Prostate gland (tissue), 2 donors: ENCODE measurements around the gene TRPV4. TPM values are rescaled to one million over a fixed set of nuclear protein-coding genes. Genes with fewer than 3 reads are reported as not detected.

Source experiments
- DNase-seq: peaks from one replicate; pipeline ENCODE4 v3.0.0-alpha.2; 2019; ENCODE audit warnings: low spot score
- H3K27ac ChIP-seq, 2 donors: fragments of 200-600 bp; sonication (generic); 2 replicates each; pipeline ENCODE4 v1.5.1; 2017 to 2019
- H3K27me3 ChIP-seq: fragments of 200-600 bp; sonication (generic); replicated peaks from 2 replicates; pipeline ENCODE4 v1.5.1; 2019; ENCODE audit not compliant: insufficient read depth
- H3K36me3 ChIP-seq, 2 donors: fragments of 200-600 bp; sonication (generic); 1 replicate in 1 of 2; 2 replicates in 1 of 2; pipeline versions ENCODE4 v1.5.1 to v1.8.1; 2017 to 2019
- H3K4me1 ChIP-seq: fragments of 200-600 bp; sonication (generic); replicated peaks from 2 replicates; pipeline ENCODE4 v1.5.1; 2019
- H3K4me3 ChIP-seq, 2 donors: fragments of 200-600 bp; sonication (generic); 2 replicates each; pipeline ENCODE4 v1.5.1; 2017 to 2019
- H3K9me3 ChIP-seq: fragments of 200-600 bp; sonication (generic); 2 replicates; pipeline ENCODE4 v1.5.1; 2017
- CTCF ChIP-seq, 4 experiments: fragments of 200-600 bp in 2 of 4; fragments of 450-650 bp in 2 of 4; sonication (generic) in 2 of 4; IDR thresholded peaks; 1 replicate in 3 of 4; 2 replicates in 1 of 4; pipeline ENCODE4 v1.5.1; 2016 to 2019; ENCODE audit warnings: antibody characterized with exemption in 4 of 4, mild to moderate bottlenecking in 2 of 4, moderate library complexity in 2 of 4
- POLR2A ChIP-seq: fragments of 450-650 bp; IDR thresholded peaks from one replicate; pipeline ENCODE4 v1.6.1; 2016; ENCODE audit warnings: antibody characterized with exemption, mild to moderate bottlenecking
- POLR2AphosphoS5 ChIP-seq: sonication (generic); formaldehyde crosslinking; IDR thresholded peaks from one replicate; pipeline ENCODE4 v1.6.1; 2017; ENCODE audit warnings: antibody characterized with exemption
- WGBS: methylation state at CpG from one replicate; pipeline ENCODE4 v1.1.5; 2018; 5-methylcytosine and 5-hydroxymethylcytosine counted together
- intact Hi-C: fragments of 100-400 bp; cut with DNase I; formaldehyde crosslinking; loops from one replicate; pipeline ENCODE4 v1.14.2; 2022
- total RNA-seq, 2 donors: library from RNA; depleted of rRNA; stranded (reverse); fragments of >200 nt; gene quantifications; one replicate each; pipeline ENCODE4 v1.1.0, GENCODE V29; 2016

The TRPV4 gene
- total RNA-seq, 2 donors from 2014 or later, result 4.6 to 8.0 TPM

GRCh38 chr12:109762071-109762672 lies 71.0 kb downstream of the TRPV4 start:
- H3K4me1 ChIP-seq, result no peaks in the 10 kb centered on the region
- TF ChIP-seq CTCF (IDR thresholded peaks at IDR 0.05), result no peak
- no peak for TF ChIP-seq POLR2AphosphoS5
- H3K36me3 ChIP-seq, result no peaks in the 10 kb centered on the region
- H3K4me3 ChIP-seq, result no peak overlapping the region
- intact Hi-C loops, result no loop called here
- H3K9me3 ChIP-seq, result no peaks in the 10 kb centered on the region
- no peaks in the 10 kb centered on the region for H3K27me3 ChIP-seq
- DNase-seq, result no peak
- 94% methylated on average over 12 of the region's 12 CpGs for WGBS
- no peak overlapping the region for H3K27ac ChIP-seq

GRCh38 chr12:109760930-109761921 lies 72.0 kb downstream of the TRPV4 start:
- Histone ChIP-seq H3K4me3 (no peak overlapping the region), H3K9me3 (no peaks in the 10 kb centered on the region), H3K36me3 (no peaks in the 10 kb centered on the region), H3K27ac (no peak overlapping the region), H3K27me3 (no peaks in the 10 kb centered on the region), H3K4me1 (no peaks in the 10 kb centered on the region)
- WGBS, result 79% methylated on average over 16 of the region's 16 CpGs
- TF ChIP-seq POLR2AphosphoS5 (no peak), POLR2A (no peak)
- DNase-seq, result no peak
- intact Hi-C loops, result no loop called here

GRCh38 chr12:109760031-109760929 lies 72.9 kb downstream of the TRPV4 start:
- 84% methylated on average over 18 of the region's 18 CpGs for WGBS
- Histone ChIP-seq H3K27me3 (no peaks in the 10 kb centered on the region), H3K36me3 (no peaks in the 10 kb centered on the region), H3K27ac (no peak overlapping the region), H3K4me3 (no peak overlapping the region), H3K9me3 (no peaks in the 10 kb centered on the region), H3K4me1 (no peaks in the 10 kb centered on the region)
- intact Hi-C loops, result no loop called here
- DNase-seq, result no peak
- TF ChIP-seq POLR2A (no peak), CTCF (IDR thresholded peaks at IDR 0.05) (no peak), POLR2AphosphoS5 (no peak)

- no peak for DNase-seq
- H3K27me3 ChIP-seq, result no peaks in the 10 kb centered on the region
- WGBS, result 61% methylated on average over 13 of the region's 13 CpGs
- H3K4me3 ChIP-seq, result no peak overlapping the region
- H3K4me1 ChIP-seq, result no peaks in the 10 kb centered on the region
- H3K36me3 ChIP-seq, result no peaks in the 10 kb centered on the region
- intact Hi-C loops, result no loop called here
- H3K9me3 ChIP-seq, result no peaks in the 10 kb centered on the region
- TF ChIP-seq POLR2AphosphoS5 (no peak), POLR2A (no peak), CTCF (IDR thresholded peaks at IDR 0.05) (no peak)
- no peak overlapping the region for H3K27ac ChIP-seq
Observed at GRCh38 chr12:109759595-109759994, 73.6 kb downstream of the TRPV4 start.
